Fibroblast of lung (primary cell): ENCODE measurements around the gene GLYATL3. TPM values are rescaled to one million over a fixed set of nuclear protein-coding genes. Genes with fewer than 3 reads are reported as not detected.

ENCODE experiments used
- DNase-seq, 2 donors: peaks; one replicate each; pipeline versions ENCODE4 v3.0.0 to v3.0.0-alpha.2; 2010; ENCODE audit warnings: low read depth in 2 of 2
- H2AFZ ChIP-seq: 2 replicates; pipeline ENCODE4 v1.5.1; 2012; ENCODE audit warnings: low read length, control low read depth, inconsistent platforms
- H3K27ac ChIP-seq: 2 replicates; pipeline ENCODE4 v1.5.1; 2011; ENCODE audit warnings: low read length, control low read depth; ENCODE audit not compliant: insufficient read depth
- H3K27me3 ChIP-seq: 2 replicates; pipeline ENCODE4 v1.5.1; 2011; ENCODE audit warnings: mild to moderate bottlenecking, low read length; ENCODE audit not compliant: control insufficient read depth, insufficient read depth
- H3K36me3 ChIP-seq: 2 replicates; pipeline ENCODE4 v1.5.1; 2011; ENCODE audit warnings: low read length; ENCODE audit not compliant: control insufficient read depth, insufficient read depth
- H3K4me1 ChIP-seq: 2 replicates; pipeline ENCODE4 v1.5.1; 2011; ENCODE audit warnings: low read length; ENCODE audit not compliant: control insufficient read depth, insufficient read depth; ENCODE audit errors: extremely low read depth
- H3K4me2 ChIP-seq: 2 replicates; pipeline ENCODE4 v1.5.1; 2011; ENCODE audit warnings: low read length, control low read depth; ENCODE audit not compliant: insufficient read depth; ENCODE audit errors: extremely low read depth
- H3K4me3 ChIP-seq, 4 experiments: fragments of 200-600 bp in 1 of 4; sonication (generic) in 1 of 4; replicated peaks in 1 of 4; 2 replicates each; pipeline ENCODE4 v1.5.1; 2011 to 2016; ENCODE audit warnings: low read length in 4 of 4, low read depth in 3 of 4, mild to moderate bottlenecking in 3 of 4, control low read depth in 2 of 4, inconsistent platforms in 1 of 4, mixed read lengths in 1 of 4; ENCODE audit not compliant: insufficient read depth in 1 of 4; ENCODE audit errors: control extremely low read depth in 1 of 4
- H3K79me2 ChIP-seq: 2 replicates; pipeline ENCODE4 v1.5.1; 2012; ENCODE audit warnings: mild to moderate bottlenecking, low read length, inconsistent platforms; ENCODE audit not compliant: control insufficient read depth, insufficient read depth
- H3K9ac ChIP-seq: 2 replicates; pipeline ENCODE4 v1.5.1; 2011; ENCODE audit warnings: mild to moderate bottlenecking, low read length, control low read depth; ENCODE audit not compliant: insufficient read depth
- H3K9me3 ChIP-seq: 2 replicates; pipeline ENCODE4 v1.5.1; 2012; ENCODE audit warnings: low read depth, low read length; ENCODE audit not compliant: control insufficient read depth, insufficient read depth
- H4K20me1 ChIP-seq: 2 replicates; pipeline ENCODE4 v1.5.1; 2011; ENCODE audit warnings: low read length; ENCODE audit not compliant: control insufficient read depth, insufficient read depth; ENCODE audit errors: extremely low read depth
- EZH2 ChIP-seq: IDR thresholded peaks from 2 replicates; pipeline ENCODE4 v1.5.1; 2012; ENCODE audit warnings: low read length, control low read depth, mild to moderate bottlenecking; ENCODE audit errors: missing control alignments
- polyA plus RNA-seq, 2 donors: library from polyadenylated mRNA; depleted of rRNA in 1 of 2; stranded (reverse) in 1 of 2; unstranded in 1 of 2; fragments of >200 nt; gene quantifications; 2 replicates each; pipeline ENCODE4 v1.2.1, GENCODE V29; 2011 to 2012; ENCODE audit warnings: missing spikeins in 1 of 2
- total RNA-seq: library from RNA; depleted of rRNA; stranded (reverse); fragments of >200 nt; gene quantifications from 2 replicates; pipeline ENCODE4 v1.2.1, GENCODE V29; 2014
- TF ChIP-seq, protein P1 (sequence below), 2 donors: IDR thresholded peaks in 1 of 2; conservative IDR thresholded peaks in 1 of 2; 1 replicate in 1 of 2; 2 replicates in 1 of 2; pipeline ENCODE4 v1.5.1; 2011 to 2012; ENCODE audit warnings: low read length in 2 of 2, control low read depth in 1 of 2, inconsistent platforms in 1 of 2, low read depth in 1 of 2, mild to moderate bottlenecking in 1 of 2

GLYATL3 gene
- total and polyA plus RNA-seq, 2 donors (not counting 1 experiment from before 2014, with no cell fraction given), result not detected

DNA sequence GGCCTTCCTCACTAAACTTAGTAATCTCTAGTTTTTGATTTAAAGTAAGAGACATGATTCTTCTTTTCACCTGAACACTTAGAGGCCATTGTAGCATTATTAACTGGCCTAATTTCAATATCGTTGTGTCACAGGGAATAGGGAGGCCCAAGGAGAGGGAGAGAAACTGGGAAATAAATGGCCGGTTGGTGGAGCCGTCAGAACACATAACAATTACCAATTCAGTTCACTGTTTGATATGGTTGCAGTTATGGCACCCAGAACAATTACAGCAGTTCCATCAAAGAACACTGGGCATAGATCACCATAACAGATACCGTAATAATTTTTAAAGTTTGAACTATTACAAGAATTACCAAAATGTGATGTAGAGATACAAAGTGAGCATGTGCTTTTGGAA lies 9.1 kb upstream of the GLYATL3 start:
- H3K4me2 ChIP-seq, result no peak overlapping the region
- no peak overlapping the region for H2AFZ ChIP-seq
- no peaks in the 10 kb centered on the region for H3K36me3 ChIP-seq
- H3K27me3 ChIP-seq, result no peaks in the 10 kb centered on the region
- no peak overlapping the region for H3K9ac ChIP-seq
- no peak overlapping the region for H3K27ac ChIP-seq
- H3K79me2 ChIP-seq, result no peaks in the 10 kb centered on the region
- no peaks in the 10 kb centered on the region for H4K20me1 ChIP-seq
- no peak for DNase-seq
- no peaks in the 10 kb centered on the region for H3K4me1 ChIP-seq
- H3K9me3 ChIP-seq, result no peaks in the 10 kb centered on the region
- TF ChIP-seq, protein P1, sequence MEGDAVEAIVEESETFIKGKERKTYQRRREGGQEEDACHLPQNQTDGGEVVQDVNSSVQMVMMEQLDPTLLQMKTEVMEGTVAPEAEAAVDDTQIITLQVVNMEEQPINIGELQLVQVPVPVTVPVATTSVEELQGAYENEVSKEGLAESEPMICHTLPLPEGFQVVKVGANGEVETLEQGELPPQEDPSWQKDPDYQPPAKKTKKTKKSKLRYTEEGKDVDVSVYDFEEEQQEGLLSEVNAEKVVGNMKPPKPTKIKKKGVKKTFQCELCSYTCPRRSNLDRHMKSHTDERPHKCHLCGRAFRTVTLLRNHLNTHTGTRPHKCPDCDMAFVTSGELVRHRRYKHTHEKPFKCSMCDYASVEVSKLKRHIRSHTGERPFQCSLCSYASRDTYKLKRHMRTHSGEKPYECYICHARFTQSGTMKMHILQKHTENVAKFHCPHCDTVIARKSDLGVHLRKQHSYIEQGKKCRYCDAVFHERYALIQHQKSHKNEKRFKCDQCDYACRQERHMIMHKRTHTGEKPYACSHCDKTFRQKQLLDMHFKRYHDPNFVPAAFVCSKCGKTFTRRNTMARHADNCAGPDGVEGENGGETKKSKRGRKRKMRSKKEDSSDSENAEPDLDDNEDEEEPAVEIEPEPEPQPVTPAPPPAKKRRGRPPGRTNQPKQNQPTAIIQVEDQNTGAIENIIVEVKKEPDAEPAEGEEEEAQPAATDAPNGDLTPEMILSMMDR (conservative IDR thresholded peaks at IDR 0.05 in 1 of 2, IDR thresholded peaks at IDR 0.05 in 1 of 2; ENCODE audit: low read depth in 1 of 2, low read length in 2 of 2), result no peak
- TF ChIP-seq EZH2, result no peak
- no peak overlapping the region for H3K4me3 ChIP-seq

DNA sequence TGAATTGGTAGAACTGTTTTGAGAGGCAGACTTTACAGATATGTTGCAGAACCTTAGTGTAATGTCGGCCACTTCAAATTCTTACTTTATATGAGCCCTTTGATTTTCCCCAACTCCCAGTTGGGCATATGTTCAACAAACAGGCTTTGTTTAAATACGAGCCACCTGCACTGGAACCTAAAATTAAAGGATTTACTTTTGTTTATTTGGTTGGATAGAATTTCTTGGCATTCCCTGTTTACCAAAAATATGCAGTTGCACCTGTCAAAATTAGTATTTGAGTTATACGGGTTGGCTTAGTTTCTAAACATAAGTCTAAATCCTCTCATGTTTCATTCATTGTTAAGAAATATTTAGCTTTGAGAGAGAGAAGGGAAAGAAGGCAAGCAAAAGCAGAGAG lies 2.4 kb upstream of the GLYATL3 start:
- Histone ChIP-seq H3K27me3 (no peaks in the 10 kb centered on the region), H3K36me3 (no peaks in the 10 kb centered on the region), H3K4me1 (no peaks in the 10 kb centered on the region), H4K20me1 (no peaks in the 10 kb centered on the region), H3K9me3 (no peaks in the 10 kb centered on the region), H3K27ac (no peak overlapping the region), H3K4me3 (no peak overlapping the region), H3K79me2 (no peaks in the 10 kb centered on the region), H3K9ac (no peak overlapping the region), H2AFZ (no peak overlapping the region), H3K4me2 (no peak overlapping the region)
- no peak for TF ChIP-seq EZH2
- TF ChIP-seq, protein P1 (conservative IDR thresholded peaks at IDR 0.05 in 1 of 2, IDR thresholded peaks at IDR 0.05 in 1 of 2; ENCODE audit: low read depth in 1 of 2, low read length in 2 of 2), result no peak
- no peak for DNase-seq

GRCh38 chr6:49499126-49499525 lies 597 bp upstream of the GLYATL3 start:
- H3K36me3 ChIP-seq, result no peaks in the 10 kb centered on the region
- H3K4me2 ChIP-seq, result no peak overlapping the region
- DNase-seq, result no peak
- H3K9me3 ChIP-seq, result no peaks in the 10 kb centered on the region
- no peaks in the 10 kb centered on the region for H3K27me3 ChIP-seq
- H2AFZ ChIP-seq, result no peak overlapping the region
- no peaks in the 10 kb centered on the region for H3K79me2 ChIP-seq
- no peak overlapping the region for H3K9ac ChIP-seq
- no peak overlapping the region for H3K4me3 ChIP-seq
- H3K4me1 ChIP-seq, result no peaks in the 10 kb centered on the region
- no peak overlapping the region for H3K27ac ChIP-seq
- TF ChIP-seq, protein P1 (conservative IDR thresholded peaks at IDR 0.05 in 1 of 2, IDR thresholded peaks at IDR 0.05 in 1 of 2; ENCODE audit: low read depth in 1 of 2, low read length in 2 of 2), result no peak
- TF ChIP-seq EZH2, result no peak
- H4K20me1 ChIP-seq, result no peaks in the 10 kb centered on the region
